ENCODE measurements around the gene EFNA1.

Gene EFNA1

DNA sequence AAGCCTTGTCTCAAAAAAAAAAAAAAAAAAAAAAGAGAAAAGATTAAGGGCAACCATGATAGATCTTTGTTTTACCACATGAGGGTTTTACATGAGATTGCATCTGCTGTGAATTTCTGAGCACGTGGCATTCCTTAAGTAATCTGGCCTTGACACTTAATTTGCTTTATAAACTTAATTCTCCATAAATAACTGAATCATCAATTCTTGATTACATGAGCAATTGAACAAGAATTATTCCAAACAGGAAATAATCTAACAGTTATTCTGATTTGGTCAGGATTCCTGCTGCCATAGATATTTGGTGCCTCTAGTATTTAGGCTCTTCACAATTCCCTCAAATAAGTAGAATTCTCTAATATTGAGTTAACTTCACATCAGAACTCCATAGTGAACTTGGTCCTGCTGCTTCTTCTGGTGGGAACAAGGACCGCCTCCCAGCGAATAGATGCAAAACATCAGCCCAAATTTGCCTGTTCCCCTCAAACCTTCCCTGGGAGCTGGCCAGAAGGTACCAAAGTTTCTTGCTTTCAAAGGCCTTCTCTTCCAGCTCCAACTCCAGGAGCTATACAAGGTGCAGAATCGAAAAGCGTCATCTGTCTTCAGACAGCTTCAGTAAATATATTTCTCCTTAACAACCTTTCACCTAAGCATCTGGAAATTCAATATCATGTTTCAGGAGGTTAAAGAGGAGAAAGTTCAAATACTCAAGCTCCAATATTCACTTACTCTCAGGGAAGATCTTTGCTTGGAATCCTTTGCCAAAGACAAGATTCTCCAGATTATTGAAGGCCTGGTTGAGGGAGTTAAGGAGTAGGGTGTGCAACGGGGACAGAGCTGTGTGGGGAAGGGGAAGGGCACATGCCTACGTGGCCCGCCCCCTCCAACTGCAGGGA is 44.4 kb downstream of the EFNA1 start:
- DNase-seq (no peak), ATAC-seq (peak; percentile 37)
- Mint-ChIP-seq H3K4me1 (peaks cover 67% of the 10 kb centered on the region), H3K4me3 (peak overlapping the region; percentile 96 to 99), H3K27me3 (peaks cover under 1% of the 10 kb centered on the region), H3K27ac (peak overlapping the region; percentile 77 to 99), H3K9me3 (no peaks in the 10 kb centered on the region)

DNA sequence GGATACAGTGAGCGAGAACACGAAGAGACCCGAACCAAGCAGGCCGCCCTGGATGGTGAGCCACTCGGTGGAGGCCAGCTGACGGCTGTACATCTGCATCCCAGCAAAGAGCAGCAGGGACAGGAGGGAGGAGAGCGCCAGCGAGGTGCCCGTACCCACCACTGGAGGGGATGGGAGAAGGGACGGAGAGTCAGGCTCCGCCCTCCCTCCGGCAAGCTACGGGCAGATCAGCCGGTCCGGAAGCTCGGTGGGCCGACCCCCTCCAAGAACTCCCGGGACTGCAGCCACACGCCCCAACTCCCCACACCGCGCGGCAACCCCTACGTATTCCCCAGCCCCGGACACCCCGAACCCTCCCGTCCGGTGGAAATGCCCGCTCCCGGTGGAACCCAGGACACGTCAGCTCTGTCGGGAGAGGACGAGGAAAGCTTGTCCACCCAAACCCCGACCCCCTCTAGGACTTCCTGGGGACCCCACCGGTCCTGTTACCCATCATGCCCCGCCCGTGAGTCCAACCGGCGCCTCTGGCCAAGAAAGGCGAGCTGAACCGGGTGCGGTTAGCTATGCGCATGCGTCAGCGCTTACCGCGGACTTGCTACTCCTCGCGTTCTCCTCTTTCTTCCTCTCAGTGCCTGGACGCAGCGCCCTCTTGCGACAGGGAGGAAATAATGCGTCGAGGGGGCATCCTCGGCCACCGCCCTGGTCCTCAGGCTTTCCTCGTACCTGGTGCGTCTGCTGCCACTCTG is 45.2 kb downstream of the EFNA1 start, which contains the start of gene KRTCAP2:
Gene KRTCAP2, minus strand, starts transcription at position 573 of the 746 bp plus-strand sequence. Its CDS starts 80 bp downstream, at position 493.
- peak; percentile 86 for ATAC-seq

DNA sequence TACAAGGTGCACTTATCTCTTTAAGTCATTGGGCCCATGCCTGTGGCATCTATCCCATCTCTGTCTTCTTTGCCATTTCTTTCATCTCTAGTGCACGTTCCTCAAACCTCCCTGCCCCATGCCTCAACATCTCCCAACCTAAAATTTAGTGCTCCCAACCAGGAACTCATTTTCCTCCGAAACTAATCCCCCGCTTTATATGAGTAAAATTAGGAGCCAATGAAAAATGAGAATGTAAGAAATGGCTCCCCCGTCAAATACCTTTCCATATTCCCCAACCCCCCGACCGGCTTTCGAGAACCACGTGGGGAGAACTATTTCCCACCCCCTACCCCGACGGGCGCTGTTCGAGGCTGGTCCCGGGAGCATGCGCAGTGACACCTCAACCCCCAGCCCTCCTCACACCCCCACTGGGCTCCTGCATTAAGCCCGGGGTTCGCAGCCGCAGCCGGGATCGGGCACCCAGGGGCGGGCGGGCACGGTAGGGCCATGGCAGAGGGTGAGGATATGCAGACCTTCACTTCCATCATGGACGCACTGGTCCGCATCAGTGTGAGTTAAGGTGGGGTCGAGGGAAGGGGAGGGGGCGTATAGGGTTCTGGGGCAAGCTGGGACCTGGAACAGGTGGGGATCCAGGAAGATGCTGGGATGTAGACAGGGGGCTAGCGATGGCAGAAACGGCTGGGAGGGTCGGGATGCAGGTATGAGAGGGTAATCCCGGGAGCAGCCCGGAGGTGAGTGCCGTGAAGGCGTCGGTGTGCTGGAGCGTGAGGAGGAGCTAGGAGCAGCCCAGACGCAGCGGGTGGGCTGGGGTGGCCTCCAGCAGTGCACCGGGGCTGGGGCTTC is 46.0 kb downstream of the EFNA1 start, which contains the start of gene TRIM46:
Gene TRIM46, plus strand, starts transcription at position 372 of the 846 bp plus-strand sequence. Its CDS starts 118 bp downstream, at position 490.
- Mint-ChIP-seq H3K27me3 (no peaks in the 10 kb centered on the region), H3K4me1 (peaks cover 61% of the 10 kb centered on the region), H3K27ac (peak within 1 kb of the TSS; percentile 99), H3K9me3 (no peaks in the 10 kb centered on the region), H3K4me3 (peak within 1 kb of the TSS; percentile 96 to 99)
- peak; percentile 57 for ATAC-seq
- peak; percentile 63 to 77 for DNase-seq

More for the DNA sequence above, 45.2 kb downstream of the EFNA1 start, which contains the start of gene KRTCAP2:
- H3K4me3 Mint-ChIP-seq = peak within 1 kb of the TSS; percentile 96 to 99
- H3K27ac Mint-ChIP-seq = peak within 1 kb of the TSS; percentile 99
- no peaks in the 10 kb centered on the region for H3K9me3 Mint-ChIP-seq
- DNase-seq = peak; percentile 93 to 96
- H3K27me3 Mint-ChIP-seq = no peaks in the 10 kb centered on the region
- H3K4me1 Mint-ChIP-seq = peaks cover 64% of the 10 kb centered on the region

DNA sequence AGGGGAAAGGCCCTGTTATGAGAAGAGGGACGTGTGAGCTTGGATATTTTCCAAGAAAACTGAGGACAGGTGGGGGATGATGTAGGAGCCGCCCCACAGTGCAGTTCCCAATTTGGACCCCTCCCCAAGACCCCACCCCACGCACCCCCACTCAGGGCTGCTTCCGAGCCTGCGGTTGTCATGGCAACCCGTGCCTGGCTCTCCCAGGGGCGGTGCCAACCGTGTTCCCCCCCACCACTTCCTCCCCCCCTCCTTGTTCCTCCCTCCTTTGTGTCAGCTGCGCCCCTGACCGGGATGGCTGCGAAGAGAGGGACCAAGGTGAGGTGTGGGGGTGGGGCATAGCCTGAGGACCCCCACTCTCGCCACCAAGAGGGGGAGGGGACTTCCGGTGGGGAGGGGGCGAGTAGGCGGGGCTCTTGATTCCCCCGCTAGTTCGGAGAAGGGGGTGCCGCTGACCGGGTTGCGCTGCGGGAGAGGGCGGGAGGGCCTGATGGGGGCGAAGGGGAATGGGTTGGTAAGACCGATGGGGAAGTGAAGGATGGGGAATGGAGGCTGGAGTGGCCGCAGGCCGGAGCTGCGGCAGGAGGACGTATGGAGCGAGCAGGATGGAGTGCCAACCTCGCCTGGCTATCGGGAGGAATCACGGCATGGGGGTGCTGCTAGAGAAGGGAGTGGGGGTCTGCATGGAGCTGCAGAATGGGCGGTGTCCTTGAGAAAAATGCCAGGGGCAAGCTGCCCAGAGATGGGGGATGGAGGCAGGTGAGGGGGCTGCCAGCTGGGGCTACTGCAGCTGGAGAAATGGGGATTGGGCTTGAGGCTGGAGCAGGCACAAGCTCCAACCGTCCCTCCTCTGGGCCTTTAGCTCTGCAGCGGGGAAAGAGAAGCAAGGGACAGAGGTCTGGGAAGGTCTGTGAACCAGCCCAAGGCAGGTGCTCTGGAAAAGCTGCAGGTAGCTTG is 46.9 kb downstream of the EFNA1 start:
- Mint-ChIP-seq H3K27ac (peak overlapping the region; percentile 99), H3K4me3 (peak overlapping the region; percentile 96 to 99), H3K9me3 (no peaks in the 10 kb centered on the region), H3K4me1 (peaks cover 61% of the 10 kb centered on the region), H3K27me3 (no peaks in the 10 kb centered on the region)
- ATAC-seq (no peak), DNase-seq (peak in 1 of 2 donors; percentile 57)

DNA sequence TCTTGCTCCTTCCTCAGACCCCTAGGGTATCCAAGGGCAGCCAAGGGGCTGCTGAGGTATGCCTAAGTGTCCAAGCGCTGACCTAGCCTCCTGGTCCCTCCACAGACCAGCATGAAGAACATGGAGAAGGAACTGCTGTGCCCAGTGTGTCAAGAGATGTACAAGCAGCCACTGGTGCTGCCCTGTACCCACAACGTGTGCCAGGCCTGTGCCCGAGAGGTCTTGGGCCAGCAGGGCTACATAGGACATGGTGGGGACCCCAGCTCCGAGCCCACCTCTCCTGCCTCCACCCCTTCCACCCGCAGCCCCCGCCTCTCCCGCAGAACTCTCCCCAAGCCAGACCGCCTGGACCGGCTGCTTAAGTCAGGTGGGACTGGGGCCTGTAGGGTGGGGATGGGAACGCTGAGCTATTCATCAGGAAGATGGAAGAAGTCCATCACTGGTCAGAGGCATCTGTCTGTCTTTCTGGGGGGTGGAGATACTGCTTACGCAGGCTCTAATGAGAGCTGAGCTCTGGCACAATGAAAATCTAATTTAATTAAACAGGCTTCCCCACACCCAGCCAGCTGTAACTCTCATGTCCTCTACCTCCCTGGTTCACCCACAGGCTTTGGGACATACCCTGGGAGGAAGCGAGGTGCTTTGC is 47.7 kb downstream of the EFNA1 start:
- peak overlapping the region; percentile 96 to 99 for H3K4me3 Mint-ChIP-seq
- no peaks in the 10 kb centered on the region for H3K27me3 Mint-ChIP-seq
- no peak overlapping the region for H3K27ac Mint-ChIP-seq
- DNase-seq (no peak), ATAC-seq (no peak)
- H3K4me1 Mint-ChIP-seq = peaks cover 61% of the 10 kb centered on the region
- H3K9me3 Mint-ChIP-seq = no peaks in the 10 kb centered on the region

DNA sequence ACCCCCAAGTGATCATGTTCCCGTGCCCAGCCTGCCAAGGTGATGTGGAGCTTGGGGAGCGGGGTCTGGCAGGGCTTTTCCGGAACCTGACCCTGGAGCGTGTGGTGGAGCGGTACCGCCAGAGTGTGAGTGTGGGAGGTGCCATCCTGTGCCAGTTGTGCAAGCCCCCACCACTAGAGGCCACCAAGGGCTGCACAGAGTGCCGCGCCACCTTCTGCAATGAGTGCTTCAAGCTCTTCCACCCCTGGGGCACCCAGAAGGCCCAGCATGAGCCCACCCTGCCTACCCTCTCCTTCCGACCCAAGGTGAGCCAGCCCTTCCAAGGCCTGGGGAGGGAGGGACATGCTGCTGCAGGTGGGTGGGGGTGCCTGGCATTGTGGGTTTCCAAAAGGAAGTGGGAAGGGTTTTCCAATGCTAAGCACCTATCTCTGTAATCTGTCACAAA is 48.3 kb downstream of the EFNA1 start:
- Mint-ChIP-seq H3K27me3 (no peaks in the 10 kb centered on the region), H3K27ac (peak overlapping the region in 1 of 2 donors; percentile 40), H3K4me1 (peaks cover 61% of the 10 kb centered on the region), H3K4me3 (peak overlapping the region; percentile 5 to 31), H3K9me3 (no peaks in the 10 kb centered on the region)
- ATAC-seq (peak; percentile 31), DNase-seq (peak; percentile 42 to 57)

DNA sequence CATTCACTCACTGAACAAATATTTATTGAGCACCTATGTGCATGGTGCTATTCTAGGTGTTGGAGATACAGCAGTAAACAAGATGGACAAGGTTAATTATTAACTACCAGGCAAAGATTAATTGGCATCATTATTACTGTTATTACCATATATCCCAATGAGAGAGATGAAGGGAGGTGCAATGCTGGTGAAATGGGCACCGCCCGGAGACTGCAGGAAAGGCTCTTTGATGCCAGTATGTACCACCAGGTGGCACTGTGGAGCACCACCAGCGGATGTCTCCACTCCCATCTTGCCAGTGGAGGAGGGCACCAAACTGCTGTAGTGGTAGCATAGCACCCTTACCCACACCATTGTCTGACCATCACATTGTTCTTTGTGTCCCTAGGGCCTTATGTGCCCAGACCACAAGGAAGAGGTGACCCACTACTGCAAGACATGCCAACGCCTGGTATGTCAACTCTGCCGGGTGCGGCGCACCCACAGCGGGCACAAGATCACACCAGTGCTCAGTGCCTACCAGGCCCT is 48.9 kb downstream of the EFNA1 start:
- no peaks in the 10 kb centered on the region for H3K9me3 Mint-ChIP-seq
- no peaks in the 10 kb centered on the region for H3K27me3 Mint-ChIP-seq
- H3K27ac Mint-ChIP-seq = peak overlapping the region in 1 of 2 donors; percentile 13
- ATAC-seq = peak; percentile 52
- peak; percentile 83 to 84 for DNase-seq
- peaks cover 55% of the 10 kb centered on the region for H3K4me1 Mint-ChIP-seq
- H3K4me3 Mint-ChIP-seq = peak overlapping the region; percentile 8 to 31

DNA sequence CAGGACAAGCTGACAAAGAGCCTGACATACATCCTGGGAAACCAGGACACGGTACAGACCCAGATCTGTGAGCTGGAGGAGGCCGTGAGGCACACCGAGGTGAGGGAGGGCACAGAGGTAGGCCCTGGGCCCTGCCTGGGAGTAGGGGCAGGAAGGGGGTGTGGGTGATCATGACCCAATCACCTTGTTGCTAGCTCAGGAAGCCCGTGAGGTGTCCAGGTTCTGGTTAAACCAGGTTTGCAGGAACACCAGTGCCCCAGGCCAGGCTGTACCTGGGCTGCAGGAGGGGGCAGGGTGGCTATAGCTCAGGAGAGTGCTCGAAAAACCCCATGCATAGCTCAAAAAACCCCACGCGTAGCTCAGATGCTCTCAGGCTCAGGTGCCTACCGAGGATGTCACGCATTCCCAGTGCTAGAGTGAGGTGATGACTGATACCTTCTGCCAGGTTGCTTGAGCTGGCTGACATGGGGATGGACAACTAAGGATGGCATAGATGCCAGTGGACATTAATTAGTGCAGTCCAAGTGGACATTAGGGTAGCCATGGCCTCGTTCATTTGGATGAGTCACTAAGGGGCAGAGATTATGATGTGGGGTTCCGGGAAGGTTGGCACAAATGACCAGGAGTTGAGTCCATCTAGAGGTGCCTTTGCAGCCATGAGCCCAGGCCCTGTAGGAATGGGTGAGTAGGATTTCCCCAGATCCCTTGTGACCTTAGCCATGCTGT is 49.7 kb downstream of the EFNA1 start:
- ATAC-seq = no peak
- H3K4me1 Mint-ChIP-seq = peaks cover 48% of the 10 kb centered on the region
- no peaks in the 10 kb centered on the region for H3K27me3 Mint-ChIP-seq

DNA sequence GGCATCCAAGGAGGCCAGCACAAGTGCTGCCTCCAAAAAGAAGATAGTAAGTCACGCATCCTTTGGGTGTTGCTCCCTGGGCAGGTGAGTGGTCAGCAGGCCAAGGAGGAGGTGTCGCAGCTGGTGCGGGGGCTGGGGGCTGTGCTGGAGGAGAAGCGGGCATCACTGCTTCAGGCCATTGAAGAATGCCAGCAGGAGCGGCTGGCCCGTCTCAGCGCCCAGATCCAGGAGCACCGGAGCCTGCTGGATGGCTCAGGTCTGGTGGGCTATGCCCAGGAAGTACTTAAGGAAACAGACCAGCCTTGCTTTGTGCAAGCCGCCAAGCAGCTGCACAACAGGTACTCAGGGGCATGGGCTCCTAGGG is 50.2 kb downstream of the EFNA1 start:
- H3K4me1 Mint-ChIP-seq = peaks cover 47% of the 10 kb centered on the region
- no peak overlapping the region for H3K27ac Mint-ChIP-seq
- DNase-seq = peak in 1 of 2 donors; percentile 6
- no peaks in the 10 kb centered on the region for H3K9me3 Mint-ChIP-seq
- ATAC-seq = no peak
- H3K27me3 Mint-ChIP-seq = no peaks in the 10 kb centered on the region
- H3K4me3 Mint-ChIP-seq = no peak overlapping the region

More for the DNA sequence above, 49.7 kb downstream of the EFNA1 start:
- H3K27ac Mint-ChIP-seq = no peak overlapping the region
- peak in 1 of 2 donors; percentile 10 for DNase-seq
- no peak overlapping the region for H3K4me3 Mint-ChIP-seq
- H3K9me3 Mint-ChIP-seq = no peaks in the 10 kb centered on the region

DNA sequence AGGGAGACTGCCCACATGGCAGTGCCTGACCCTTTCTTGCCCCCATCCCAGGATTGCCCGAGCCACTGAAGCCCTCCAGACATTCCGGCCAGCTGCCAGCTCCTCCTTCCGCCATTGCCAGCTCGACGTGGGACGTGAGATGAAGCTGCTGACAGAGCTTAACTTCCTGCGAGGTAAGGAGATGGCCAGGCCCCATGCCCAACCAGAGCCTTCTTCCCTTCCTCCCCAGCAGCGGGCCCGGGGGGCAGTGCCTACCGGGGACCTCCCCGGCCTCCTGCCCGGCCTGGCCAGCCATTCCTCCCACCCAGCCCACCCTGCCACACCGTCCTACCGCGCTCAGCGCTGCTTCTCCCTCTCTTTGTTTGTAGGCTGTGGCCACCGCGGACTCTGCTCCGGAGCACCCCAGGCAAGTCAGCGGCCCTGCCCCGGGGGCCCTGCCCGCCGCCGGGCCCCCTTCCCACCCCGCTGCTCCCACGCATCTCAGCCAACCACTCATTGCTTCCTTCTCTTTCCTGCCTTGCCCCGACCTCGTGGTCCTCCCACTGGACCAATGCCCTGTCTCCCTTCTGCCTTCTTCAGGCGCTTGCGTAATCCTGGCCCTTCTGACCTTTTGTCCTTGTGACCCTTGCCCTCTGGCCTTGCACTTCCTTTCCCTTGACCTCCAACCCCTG is 50.9 kb downstream of the EFNA1 start:
- H3K4me3 Mint-ChIP-seq = no peak overlapping the region
- DNase-seq = peak in 1 of 2 donors; percentile 7
- no peaks in the 10 kb centered on the region for H3K27me3 Mint-ChIP-seq
- peaks cover 41% of the 10 kb centered on the region for H3K4me1 Mint-ChIP-seq
- no peaks in the 10 kb centered on the region for H3K9me3 Mint-ChIP-seq
- H3K27ac Mint-ChIP-seq = no peak overlapping the region
- no peak for ATAC-seq

DNA sequence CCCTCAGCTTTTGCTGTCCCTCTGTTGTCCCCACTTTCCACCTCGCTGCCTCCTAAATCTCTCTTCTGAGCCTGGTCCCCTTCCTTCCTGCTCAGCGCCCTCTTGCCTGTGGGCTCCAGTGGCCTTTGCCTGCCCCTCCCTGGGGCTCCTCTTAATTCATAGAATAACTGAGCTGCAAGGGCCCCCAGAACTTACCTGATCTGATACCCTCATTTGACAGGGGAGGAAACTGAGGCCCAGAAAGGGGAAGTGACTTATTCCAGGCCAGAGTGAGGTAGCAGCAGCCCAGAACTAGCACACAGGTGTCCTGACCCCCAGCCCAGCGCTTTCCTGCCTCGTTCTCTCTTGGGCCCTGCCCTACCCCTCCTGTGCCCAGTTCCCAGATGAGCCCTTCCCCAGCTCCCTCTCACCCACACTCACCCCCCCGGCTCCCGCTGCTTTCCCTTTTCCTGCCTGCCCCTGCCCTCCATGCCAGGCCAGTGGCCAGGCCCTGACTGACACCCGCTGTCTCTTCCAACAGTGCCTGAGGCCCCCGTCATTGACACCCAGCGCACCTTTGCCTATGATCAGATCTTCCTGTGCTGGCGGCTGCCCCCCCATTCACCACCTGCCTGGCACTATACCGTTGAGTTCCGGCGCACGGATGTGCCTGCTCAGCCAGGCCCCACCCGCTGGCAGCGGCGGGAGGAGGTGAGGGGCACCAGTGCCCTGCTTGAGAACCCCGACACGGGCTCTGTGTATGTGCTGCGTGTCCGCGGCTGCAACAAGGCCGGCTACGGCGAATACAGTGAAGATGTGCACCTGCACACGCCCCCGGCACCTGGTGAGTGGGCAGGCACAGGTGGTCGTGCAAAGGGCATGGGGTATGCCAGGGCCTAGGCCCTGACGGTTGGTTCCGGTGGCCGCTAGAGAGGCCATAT is 51.7 kb downstream of the EFNA1 start:
- no peak for ATAC-seq
- H3K4me3 Mint-ChIP-seq = no peak overlapping the region
- peaks cover 33% of the 10 kb centered on the region for H3K4me1 Mint-ChIP-seq
- peak overlapping the region in 1 of 2 donors; percentile 21 for H3K27ac Mint-ChIP-seq
- no peaks in the 10 kb centered on the region for H3K27me3 Mint-ChIP-seq
- no peaks in the 10 kb centered on the region for H3K9me3 Mint-ChIP-seq
- no peak for DNase-seq
